GM19035 (cell line): ENCODE measurements around the gene TOR4A.
"Not testable (repeated sequence)": the region's sequence is repeated elsewhere in the genome, so short reads cannot be mapped to it uniquely, and the experiment has no call there.

Source experiments
- ATAC-seq: cut with Tn5 transposase; IDR thresholded peaks from one replicate; pipeline ENCODE4 v1.9.1; 2021; ENCODE audit not compliant: unreplicated experiment

TOR4A gene

GRCh38 chr9:137251490-137252268 is 25.8 kb upstream of the TOR4A start:
- ATAC-seq: no peak

- no peak for ATAC-seq
Measured at GRCh38 chr9:137252555-137253506, 24.7 kb upstream of the TOR4A start.

- no peak for ATAC-seq
Measured at GRCh38 chr9:137253717-137254623, 23.6 kb upstream of the TOR4A start.

- peak; percentile 77 for ATAC-seq
Measured at GRCh38 chr9:137254624-137255447, 22.7 kb upstream of the TOR4A start, which contains the start of gene NELFB. TSS of gene NELFB (plus strand) at chr9:137255327.

- ATAC-seq: no peak
Measured at GRCh38 chr9:137255448-137256114, 21.9 kb upstream of the TOR4A start.

- ATAC-seq: no peak
Measured at GRCh38 chr9:137256362-137256761, 21.2 kb upstream of the TOR4A start.

GRCh38 chr9:137256856-137257255 is 20.7 kb upstream of the TOR4A start:
- ATAC-seq: no peak

- ATAC-seq: not testable (repeated sequence)
Measured at GRCh38 chr9:137262173-137262908, 15.2 kb upstream of the TOR4A start.

GRCh38 chr9:137262909-137263285 is 14.6 kb upstream of the TOR4A start:
- no peak for ATAC-seq

- no peak for ATAC-seq
Measured at GRCh38 chr9:137263506-137263905, 14.0 kb upstream of the TOR4A start.

GRCh38 chr9:137264067-137264466 is 13.5 kb upstream of the TOR4A start:
- ATAC-seq: no peak

- no peak for ATAC-seq
Measured at GRCh38 chr9:137265496-137266161, 11.9 kb upstream of the TOR4A start.

GRCh38 chr9:137266162-137266527 is 11.4 kb upstream of the TOR4A start:
- ATAC-seq: no peak

GRCh38 chr9:137266585-137267453 is 10.7 kb upstream of the TOR4A start:
- no peak for ATAC-seq

- ATAC-seq: no peak
Measured at GRCh38 chr9:137267933-137268355, 9.6 kb upstream of the TOR4A start.

- ATAC-seq: no peak
Measured at GRCh38 chr9:137268538-137269201, 8.9 kb upstream of the TOR4A start.
